HCT116 (cell line): ENCODE results near the gene NSMCE1. TPM values are rescaled to one million over a fixed set of nuclear protein-coding genes. Genes with fewer than 3 reads are reported as not detected.
A peak's percentile ranks its signal among the peaks of the same experiment; 100 is the strongest.

Source experiments
- ATAC-seq: fragments of 200-7000 bp; cut with Tn5 transposase; 2 replicates; pipeline ENCODE4 v1.9.1; 2020; ENCODE audit warnings: mild to moderate bottlenecking, moderate library complexity
- BruUV-seq: library from RNA; stranded (reverse); fragments of 400-500 nt; replicated peaks from 2 replicates; lab custom pipeline; 2021; lab: Mats Ljungman, UMichigan
- CTCF ChIA-PET: fragments of 300-600 bp; sonication (Branson Sonifier 250); formaldehyde crosslinking; loops from one replicate; lab custom pipeline; 2021; ENCODE audit warnings: antibody characterized with exemption; lab: Charles Lee
- POLR2A ChIA-PET: fragments of 300-600, 350-600 bp; sonication (Branson Sonifier 250); formaldehyde crosslinking; loops from one replicate; lab custom pipeline; 2021; ENCODE audit warnings: antibody characterized with exemption; lab: Charles Lee
- RAD21 ChIA-PET, 2 experiments: fragments of 300-600 bp; sonication (Branson Sonifier 250); formaldehyde crosslinking; loops; one replicate each; lab custom pipeline; 2023; ENCODE audit warnings: low total read pairs in 2 of 2; ENCODE audit not compliant: uncharacterized antibody in 2 of 2, unreplicated experiment in 2 of 2, low non-redundant PET in 1 of 2; lab: Charles Lee
- DNase-seq: peaks from one replicate; pipeline ENCODE4 v3.0.0-alpha.2; 2010; ENCODE audit warnings: low read depth, low spot score
- H2AFZ ChIP-seq: fragments of 200-600 bp; shearing (Covaris generic), sonication (generic); 2 replicates; pipeline ENCODE4 v1.6.1; 2017; ENCODE audit warnings: low read depth, mixed run types, mixed read lengths, antibody characterized with exemption, low read length; ENCODE audit not compliant: poor library complexity, severe bottlenecking
- H3K27ac ChIP-seq: 2 replicates; pipeline ENCODE4 v1.5.1; 2012; ENCODE audit warnings: low read depth, low read length
- H3K27me3 ChIP-seq: fragments of 200-600 bp; sonication (generic); 2 replicates; pipeline ENCODE4 v1.6.1; 2016; ENCODE audit warnings: mixed run types, low read length, mixed read lengths; ENCODE audit not compliant: insufficient read depth
- H3K36me3 ChIP-seq, 2 experiments: fragments of 200-500 bp in 1 of 2; fragments of 200-600 bp in 1 of 2; sonication (Bioruptor generic) in 1 of 2; sonication (generic) in 1 of 2; 2 replicates each; pipeline versions ENCODE4 v1.5.1 to v1.6.1; 2014 to 2016; ENCODE audit warnings: low read length in 2 of 2, inconsistent platforms in 1 of 2, mixed read lengths in 1 of 2, mixed run types in 1 of 2; ENCODE audit not compliant: insufficient read depth in 2 of 2, control insufficient read depth in 1 of 2
- H3K4me1 ChIP-seq, 2 experiments: fragments of 200-600 bp in 1 of 2; sonication (generic) in 1 of 2; 2 replicates each; pipeline versions ENCODE4 v1.5.1 to v1.6.1; 2012 to 2017; ENCODE audit warnings: low read length in 2 of 2, inconsistent platforms in 1 of 2, mild to moderate bottlenecking in 1 of 2, mixed read lengths in 1 of 2, mixed run types in 1 of 2, moderate library complexity in 1 of 2; ENCODE audit not compliant: insufficient read depth in 2 of 2, control insufficient read depth in 1 of 2
- H3K4me2 ChIP-seq: fragments of 200-600 bp; sonication (generic); 2 replicates; pipeline ENCODE4 v1.6.1; 2017; ENCODE audit warnings: mixed run types, low read length, mixed read lengths
- H3K4me3 ChIP-seq, 2 experiments: fragments of 200-600 bp in 1 of 2; sonication (generic) in 1 of 2; replicated peaks in 1 of 2; 2 replicates each; pipeline ENCODE4 v1.5.1; 2011 to 2016; ENCODE audit warnings: low read length in 2 of 2, control low read depth in 1 of 2, low read depth in 1 of 2, mild to moderate bottlenecking in 1 of 2, mixed read lengths in 1 of 2, mixed run types in 1 of 2
- H3K79me2 ChIP-seq: fragments of 200-600 bp; sonication (generic); 2 replicates; pipeline ENCODE4 v1.6.1; 2017; ENCODE audit warnings: mild to moderate bottlenecking, mixed run types, low read length, moderate library complexity, mixed read lengths; ENCODE audit not compliant: insufficient read depth
- H3K9ac ChIP-seq: fragments of 200-600 bp; sonication (generic); 2 replicates; pipeline ENCODE4 v1.6.1; 2016; ENCODE audit warnings: low read length, mixed read lengths
- H3K9me2 ChIP-seq: fragments of 200-600 bp; sonication (generic), shearing (Covaris generic); 2 replicates; pipeline ENCODE4 v1.6.1; 2017; ENCODE audit warnings: mixed run types, mild to moderate bottlenecking, moderate library complexity; ENCODE audit not compliant: insufficient read depth
- H3K9me3 ChIP-seq, 2 experiments: fragments of 200-500 bp in 1 of 2; fragments of 200-600 bp in 1 of 2; sonication (Bioruptor generic) in 1 of 2; sonication (generic) in 1 of 2; 2 replicates each; pipeline ENCODE4 v1.6.1; 2014 to 2017; ENCODE audit warnings: low read length in 2 of 2, mixed read lengths in 2 of 2, inconsistent platforms in 1 of 2, low read depth in 1 of 2, mild to moderate bottlenecking in 1 of 2, mixed run types in 1 of 2, moderate library complexity in 1 of 2; ENCODE audit not compliant: control insufficient read depth in 1 of 2, insufficient read depth in 1 of 2
- H4K20me1 ChIP-seq: fragments of 200-600 bp; sonication (generic), shearing (Covaris generic); 2 replicates; pipeline ENCODE4 v1.6.1; 2017; ENCODE audit warnings: mixed run types, mild to moderate bottlenecking, moderate library complexity; ENCODE audit not compliant: insufficient read depth
- CEBPB ChIP-seq: IDR thresholded peaks from 2 replicates; pipeline ENCODE4 v1.6.1; 2012; ENCODE audit warnings: low read depth
- EGR1 ChIP-seq: IDR thresholded peaks from 2 replicates; pipeline ENCODE4 v1.6.1; 2012; ENCODE audit warnings: low read depth
- EZH2 ChIP-seq: fragments of 200-600 bp; sonication (generic); IDR thresholded peaks from 2 replicates; pipeline ENCODE4 v1.6.1; 2017; ENCODE audit warnings: antibody characterized with exemption, mixed run types
- EZH2phosphoT487 ChIP-seq: fragments of 200-600 bp; IDR thresholded peaks from 2 replicates; pipeline ENCODE4 v1.6.1; 2018; ENCODE audit warnings: antibody characterized with exemption, borderline replicate concordance
- POLR2A ChIP-seq: IDR thresholded peaks from 2 replicates; pipeline ENCODE4 v1.7.0; 2011; ENCODE audit warnings: borderline replicate concordance; ENCODE audit not compliant: insufficient read depth, insufficient read length; ENCODE audit errors: extremely low read depth
- RAD21 ChIP-seq: IDR thresholded peaks from 2 replicates; pipeline ENCODE4 v1.6.1; 2012; ENCODE audit warnings: low read depth, mild to moderate bottlenecking
- REST ChIP-seq: IDR thresholded peaks from 2 replicates; pipeline ENCODE4 v1.6.1; 2012; ENCODE audit warnings: low read depth
- SIN3A ChIP-seq: IDR thresholded peaks from 2 replicates; pipeline ENCODE4 v1.6.1; 2012; ENCODE audit warnings: low read depth
- SP1 ChIP-seq: IDR thresholded peaks from 2 replicates; pipeline ENCODE4 v1.6.1; 2012; ENCODE audit warnings: low read depth
- TCF7L2 ChIP-seq: IDR thresholded peaks from 2 replicates; pipeline ENCODE4 v1.7.0; 2011; ENCODE audit warnings: borderline replicate concordance, inconsistent platforms; ENCODE audit not compliant: insufficient read depth, insufficient read length; ENCODE audit errors: extremely low read depth
- ZBTB33 ChIP-seq: IDR thresholded peaks from 2 replicates; pipeline ENCODE4 v1.6.1; 2011; ENCODE audit warnings: mild to moderate bottlenecking, low read length, moderate library complexity; ENCODE audit not compliant: insufficient replicate concordance; ENCODE audit errors: extremely low read depth
- intact Hi-C: fragments of 100-400 bp; cut with micrococcal nuclease; formaldehyde crosslinking; loops from 2 replicates; pipeline ENCODE4 v1.10.0; 2022
- total RNA-seq: library from RNA; stranded (reverse); gene quantifications from one replicate; pipeline ENCODE4 v1.2.1, GENCODE V29; 2021; ENCODE audit not compliant: unreplicated experiment

NSMCE1 gene
- total RNA-seq, 1 experiment from 2014 or later, result 85.6 TPM

GRCh38 chr16:27218756-27219155 is 49.8 kb downstream of the NSMCE1 start:
- Histone ChIP-seq H3K9me2 (no peaks in the 10 kb centered on the region), H3K79me2 (no peaks in the 10 kb centered on the region), H3K9ac (no peak overlapping the region), H3K27me3 (no peaks in the 10 kb centered on the region), H3K9me3 (no peaks in the 10 kb centered on the region), H3K36me3 (no peaks in the 10 kb centered on the region), H2AFZ (no peak overlapping the region), H4K20me1 (no peaks in the 10 kb centered on the region), H3K4me1 (peaks cover 8 to 14% of the 10 kb centered on the region in 2 experiments; a peak in 3 of 4 replicates), H3K4me3 (no peak overlapping the region), H3K27ac (no peak overlapping the region), H3K4me2 (no peak overlapping the region)
- RAD21 ChIA-PET, result no interaction called here
- DNase-seq, result no peak
- POLR2A ChIA-PET, result no interaction called here
- TF ChIP-seq SIN3A (no peak), RAD21 (no peak), SP1 (no peak), REST (no peak)
- no peak for ATAC-seq
- intact Hi-C loops, result no loop called here
- no TSS peak for BruUV-seq
- CTCF ChIA-PET, result no interaction called here

- H3K36me3 ChIP-seq, result no peaks in the 10 kb centered on the region
- ChIA-PET POLR2A (no interaction called here), RAD21 (no interaction called here), CTCF (no interaction called here)
- ATAC-seq (peak; percentile 68), DNase-seq (no peak)
- no peaks in the 10 kb centered on the region for H4K20me1 ChIP-seq
- H3K9me2 ChIP-seq, result no peaks in the 10 kb centered on the region
- H3K4me2 ChIP-seq, result no peak overlapping the region
- H3K9ac ChIP-seq, result no peak overlapping the region
- H3K79me2 ChIP-seq, result no peaks in the 10 kb centered on the region
- no peak overlapping the region for H3K4me3 ChIP-seq
- H3K27me3 ChIP-seq, result no peaks in the 10 kb centered on the region
- H2AFZ ChIP-seq, result no peak overlapping the region
- no peak overlapping the region for H3K27ac ChIP-seq
- H3K4me1 ChIP-seq, result peaks cover 0 to under 1% of the 10 kb centered on the region in 2 experiments; a peak in 2 of 4 replicates
- intact Hi-C loops, result no loop called here
- no peaks in the 10 kb centered on the region for H3K9me3 ChIP-seq
- no TSS peak for BruUV-seq
- TF ChIP-seq REST (no peak), TCF7L2 (no peak), EZH2 (no peak), POLR2A (no peak), EZH2phosphoT487 (no peak), CEBPB (no peak), SIN3A (no peak), EGR1 (no peak), ZBTB33 (no peak)
These were observed 51.3 kb downstream of the NSMCE1 start for GRCh38 chr16:27217256-27217655.
